Mesothelial cell of epicardium (in vitro differentiated cells): ENCODE results near the gene RHOB. TPM values are rescaled to one million over a fixed set of nuclear protein-coding genes. Genes with fewer than 3 reads are reported as not detected.
"Not testable (repeated sequence)": the region's sequence is repeated elsewhere in the genome, so short reads cannot be mapped to it uniquely, and the experiment has no call there.

Source experiments
- DNase-seq, 2 experiments: peaks; one replicate each; pipeline ENCODE4 v3.0.0; 2021; ENCODE audit warnings: low spot score in 2 of 2; ENCODE audit not compliant: unreplicated experiment in 2 of 2
- H3K27ac Mint-ChIP-seq: 2 replicates; pipeline ENCODE4 v1.8.0; 2021; ENCODE audit warnings: mixed read lengths
- H3K27me3 Mint-ChIP-seq: 2 replicates; pipeline ENCODE4 v1.8.0; 2021; ENCODE audit warnings: low read depth, mixed read lengths
- H3K36me3 Mint-ChIP-seq: 2 replicates; pipeline ENCODE4 v1.8.0; 2021; ENCODE audit warnings: mixed read lengths
- H3K4me1 Mint-ChIP-seq: 2 replicates; pipeline ENCODE4 v1.8.0; 2021; ENCODE audit warnings: mixed read lengths
- H3K4me3 Mint-ChIP-seq: 2 replicates; pipeline ENCODE4 v1.8.0; 2021; ENCODE audit warnings: mild to moderate bottlenecking, moderate library complexity, mixed read lengths
- H3K9me3 Mint-ChIP-seq: 2 replicates; pipeline ENCODE4 v1.8.0; 2021; ENCODE audit warnings: mixed read lengths
- CTCF ChIP-seq: fragments of 200-600 bp; sonication (generic); IDR thresholded peaks from one replicate; pipeline ENCODE4 v1.5.0; 2021; ENCODE audit warnings: antibody characterized with exemption; ENCODE audit not compliant: unreplicated experiment
- total RNA-seq: library from RNA; stranded (reverse); gene quantifications from 3 replicates; pipeline ENCODE4 v1.2.1, GENCODE V29; 2021

The RHOB gene
- total RNA-seq, 1 donor from 2014 or later: 85.9 TPM

- no peak for TF ChIP-seq CTCF
- Mint-ChIP-seq H3K36me3 (no peaks in the 10 kb centered on the region), H3K4me3 (no peak overlapping the region), H3K9me3 (no peaks in the 10 kb centered on the region), H3K27ac (no peak overlapping the region), H3K27me3 (no peaks in the 10 kb centered on the region), H3K4me1 (peaks cover 38% of the 10 kb centered on the region)
- no peak for DNase-seq
These were observed 40.7 kb downstream of the RHOB start for GRCh38 chr2:20487392-20488174.

DNA sequence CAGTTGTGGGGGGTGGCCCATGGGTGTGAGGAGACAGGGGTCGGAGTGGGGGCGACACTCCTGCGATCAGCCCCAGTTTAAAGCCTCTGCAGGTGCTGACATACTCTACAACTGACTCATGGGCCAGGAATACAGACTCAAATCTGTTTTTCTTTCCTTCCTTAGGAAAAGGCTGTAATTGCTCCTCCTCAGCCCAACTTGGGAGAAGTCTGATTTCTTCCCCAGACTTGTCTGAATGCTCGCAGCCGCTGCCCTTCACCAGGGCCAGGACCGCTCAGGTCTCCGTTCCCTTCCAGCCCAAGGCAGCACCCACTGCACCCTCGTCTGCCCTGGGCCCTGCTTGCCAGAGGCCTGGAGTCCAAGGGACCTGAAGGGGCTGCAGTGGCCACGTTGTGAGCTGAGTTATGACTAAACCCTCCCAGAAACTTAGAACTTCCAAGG lies 41.3 kb downstream of the RHOB start:
- no peak for TF ChIP-seq CTCF
- no peak for DNase-seq
- Mint-ChIP-seq H3K4me3 (no peak overlapping the region), H3K27me3 (no peaks in the 10 kb centered on the region), H3K27ac (peak overlapping the region; percentile 64), H3K36me3 (no peaks in the 10 kb centered on the region), H3K9me3 (no peaks in the 10 kb centered on the region), H3K4me1 (peaks cover 38% of the 10 kb centered on the region)

GRCh38 chr2:20488782-20489181 lies 41.9 kb downstream of the RHOB start:
- no peaks in the 10 kb centered on the region for H3K27me3 Mint-ChIP-seq
- peak overlapping the region; percentile 81 for H3K27ac Mint-ChIP-seq

GRCh38 chr2:20490300-20491181 lies 43.7 kb downstream of the RHOB start:
- H3K4me3 Mint-ChIP-seq: no peak overlapping the region
- no peak overlapping the region for H3K27ac Mint-ChIP-seq
- DNase-seq: no peak
- no peak for TF ChIP-seq CTCF
- no peaks in the 10 kb centered on the region for H3K36me3 Mint-ChIP-seq
- no peaks in the 10 kb centered on the region for H3K27me3 Mint-ChIP-seq
- peaks cover 50% of the 10 kb centered on the region for H3K4me1 Mint-ChIP-seq
- H3K9me3 Mint-ChIP-seq: no peaks in the 10 kb centered on the region

More at GRCh38 chr2:20488782-20489181, 41.9 kb downstream of the RHOB start:
- H3K4me1 Mint-ChIP-seq: peaks cover 39% of the 10 kb centered on the region
- no peak for TF ChIP-seq CTCF
- H3K4me3 Mint-ChIP-seq: no peak overlapping the region
- DNase-seq: no peak
- H3K9me3 Mint-ChIP-seq: no peaks in the 10 kb centered on the region
- no peaks in the 10 kb centered on the region for H3K36me3 Mint-ChIP-seq

DNA sequence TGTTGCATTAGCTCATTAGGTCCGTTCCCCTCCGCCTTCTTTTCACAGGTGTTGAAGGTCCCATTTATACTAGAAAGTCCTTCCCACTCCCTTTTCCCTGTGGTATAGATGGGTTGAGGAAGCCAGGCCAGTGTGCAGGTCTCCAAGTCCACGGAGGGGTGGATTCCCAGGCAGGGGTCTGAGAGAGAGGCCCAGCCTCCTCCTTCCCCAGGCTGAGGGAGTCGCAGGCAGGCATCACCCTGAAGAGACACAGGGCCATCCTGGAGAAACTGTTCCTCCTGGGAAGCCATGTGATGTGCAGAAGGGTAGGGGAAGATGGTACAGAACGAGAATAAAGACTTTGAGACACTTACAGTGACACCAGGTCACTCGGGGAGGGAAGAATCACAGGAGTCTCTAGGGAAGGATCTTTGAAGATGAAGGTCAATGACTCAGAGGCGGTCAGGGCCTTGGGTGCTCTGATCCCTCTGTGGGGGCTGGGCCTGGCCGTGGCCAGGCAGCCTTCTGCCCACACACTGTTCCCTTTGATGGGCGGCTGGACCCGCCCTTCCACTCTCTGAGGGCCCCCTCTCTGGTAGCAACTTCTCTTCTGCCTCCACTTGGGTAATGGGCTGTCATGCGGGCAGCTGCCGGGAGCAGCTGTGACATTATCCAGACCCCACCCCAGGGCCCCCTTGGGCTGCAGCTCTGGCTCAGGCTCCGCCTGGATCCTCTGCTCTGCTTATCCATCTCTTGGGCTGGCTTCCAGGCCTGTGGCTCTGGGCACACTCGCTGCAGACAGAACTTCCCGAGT lies 45.1 kb downstream of the RHOB start:
- peak overlapping the region; percentile 53 for H3K27ac Mint-ChIP-seq

DNA sequence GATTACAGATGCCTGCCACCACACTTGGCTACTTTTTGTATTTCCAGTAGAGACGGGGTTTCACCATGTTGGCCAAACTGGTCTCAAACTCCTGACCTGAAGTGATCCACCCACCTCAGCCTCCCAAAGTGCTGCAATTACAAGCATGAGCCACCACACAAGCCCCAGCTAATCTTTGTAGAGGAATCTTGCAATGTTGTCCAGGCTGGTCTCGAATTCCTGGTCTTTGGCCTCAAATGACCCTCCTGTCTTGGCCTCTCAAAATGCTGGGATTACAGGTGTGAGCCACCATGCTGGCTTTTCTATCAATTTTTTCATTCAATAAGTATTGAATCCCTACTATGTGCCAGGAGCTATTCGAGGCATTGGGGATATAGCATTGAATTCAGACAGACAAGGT lies 46.2 kb downstream of the RHOB start:
- not testable (repeated sequence) for H3K9me3 Mint-ChIP-seq, H3K36me3 Mint-ChIP-seq, H3K27ac Mint-ChIP-seq, H3K27me3 Mint-ChIP-seq, H3K4me3 Mint-ChIP-seq, DNase-seq
- peaks cover 45% of the 10 kb centered on the region for H3K4me1 Mint-ChIP-seq

More for the DNA sequence above, 45.1 kb downstream of the RHOB start:
- no peaks in the 10 kb centered on the region for H3K36me3 Mint-ChIP-seq
- no peaks in the 10 kb centered on the region for H3K27me3 Mint-ChIP-seq
- peaks cover 56% of the 10 kb centered on the region for H3K4me1 Mint-ChIP-seq
- no peaks in the 10 kb centered on the region for H3K9me3 Mint-ChIP-seq
- no peak overlapping the region for H3K4me3 Mint-ChIP-seq
- no peak for TF ChIP-seq CTCF
- DNase-seq: no peak
